Activated T-helper 1 cell treated with anti-CD3 and anti-CD28 coated beads, Interleukin-12 subunit alpha, Interleukin-12 subunit beta, Interleukin-2, Interleukin-4 antibody, amounts not matched to agents 30 ng/mL and 10 ng/mL and 1 ng/mL, durations not matched to agents 14 hours and 24 hours and 36 hours (primary cell): Measurements from ENCODE around the gene UPK1A. TPM values are rescaled to one million over a fixed set of nuclear protein-coding genes. Genes with fewer than 3 reads are reported as not detected.

Experiments
- DNase-seq: peaks from one replicate; pipeline ENCODE4 v3.0.0; 2021; ENCODE audit warnings: low spot score
- H3K27ac Mint-ChIP-seq: one replicate; pipeline ENCODE4 v1.8.0; 2021; ENCODE audit warnings: mild to moderate bottlenecking, mixed read lengths
- H3K27me3 Mint-ChIP-seq: one replicate; pipeline ENCODE4 v1.8.0; 2022; ENCODE audit warnings: mild to moderate bottlenecking, moderate library complexity, mixed read lengths; ENCODE audit not compliant: insufficient read depth
- H3K36me3 Mint-ChIP-seq: one replicate; pipeline ENCODE4 v1.8.0; 2021; ENCODE audit warnings: low read depth, mixed read lengths
- H3K4me1 Mint-ChIP-seq: one replicate; pipeline ENCODE4 v1.8.0; 2021; ENCODE audit warnings: low read depth, mixed read lengths
- H3K4me3 Mint-ChIP-seq: one replicate; pipeline ENCODE4 v1.8.0; 2021; ENCODE audit warnings: mild to moderate bottlenecking, moderate library complexity, mixed read lengths
- H3K9me3 Mint-ChIP-seq: one replicate; pipeline ENCODE4 v1.8.0; 2021; ENCODE audit warnings: mixed read lengths
- intact Hi-C: fragments of 100-400 bp; cut with micrococcal nuclease; formaldehyde crosslinking; loops from one replicate; pipeline ENCODE4 v1.15.1; 2024
- total RNA-seq: library from RNA; stranded (reverse); gene quantifications from 2 replicates; pipeline ENCODE4 v1.2.3, GENCODE V29; 2022

UPK1A gene
- total RNA-seq, result 0.41 and 0.51 TPM in 2 replicates

DNA sequence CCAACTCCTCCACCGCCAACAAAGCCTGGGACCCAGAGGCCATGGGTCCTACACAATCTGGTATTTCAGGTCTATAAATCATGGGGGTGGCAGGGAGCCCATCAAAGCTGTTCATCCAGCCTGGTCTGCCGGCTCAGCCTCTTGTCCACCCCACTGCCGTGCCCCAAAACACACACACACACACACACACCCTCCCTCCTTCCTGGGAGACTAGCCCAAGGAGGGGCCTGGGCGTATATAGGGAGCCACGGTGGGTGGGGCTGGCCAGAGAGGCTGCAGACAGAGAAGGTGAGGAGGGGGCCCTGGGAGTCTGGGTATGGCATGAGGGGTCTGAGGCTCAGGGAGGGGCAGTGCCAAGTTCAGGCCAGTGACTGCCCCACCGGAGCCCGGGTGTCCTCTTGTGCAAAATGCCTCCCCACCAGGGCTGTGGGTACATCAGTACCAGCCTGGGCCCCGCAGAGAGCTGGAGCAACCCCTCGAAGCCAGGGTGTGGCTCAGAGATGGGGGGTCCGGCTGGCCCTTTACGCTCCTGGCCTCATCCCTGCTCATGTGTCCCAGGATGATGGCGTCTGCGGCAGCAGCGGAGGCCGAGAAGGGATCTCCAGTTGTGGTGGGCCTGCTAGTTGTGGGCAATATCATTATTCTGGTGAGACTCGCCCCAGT lies at the start of gene UPK1A:
Gene UPK1A, plus strand, starts transcription at position 267 of the 663 bp plus-strand sequence. Its CDS starts 296 bp downstream, at position 563.
- Mint-ChIP-seq H3K36me3 (no peaks in the 10 kb centered on the region), H3K9me3 (no peaks in the 10 kb centered on the region), H3K4me3 (no peak within 1 kb of the TSS), H3K4me1 (no peaks in the 10 kb centered on the region), H3K27ac (no peak within 1 kb of the TSS), H3K27me3 (peaks cover 16% of the 10 kb centered on the region)
- intact Hi-C loops, result no loop called here
- no peak for DNase-seq

GRCh38 chr19:35618857-35619256 lies 47.5 kb upstream of the UPK1A start:
- Mint-ChIP-seq H3K27me3 (no peaks in the 10 kb centered on the region), H3K9me3 (no peaks in the 10 kb centered on the region), H3K4me1 (peaks cover 2% of the 10 kb centered on the region), H3K4me3 (no peak overlapping the region), H3K36me3 (peaks cover 22% of the 10 kb centered on the region), H3K27ac (no peak overlapping the region)
- intact Hi-C loops, result no loop called here
- no peak for DNase-seq

GRCh38 chr19:35619290-35619923 lies 46.9 kb upstream of the UPK1A start:
- Mint-ChIP-seq H3K4me3 (no peak overlapping the region), H3K27me3 (no peaks in the 10 kb centered on the region), H3K27ac (no peak overlapping the region), H3K36me3 (peaks cover 22% of the 10 kb centered on the region), H3K4me1 (no peaks in the 10 kb centered on the region), H3K9me3 (no peaks in the 10 kb centered on the region)
- intact Hi-C loops, result no loop called here
- no peak for DNase-seq

GRCh38 chr19:35620001-35620400 lies 46.3 kb upstream of the UPK1A start:
- peak overlapping the region; percentile 4 for H3K27ac Mint-ChIP-seq
- DNase-seq, result no peak
- intact Hi-C loops, result no loop called here
- H3K27me3 Mint-ChIP-seq, result no peaks in the 10 kb centered on the region
- no peaks in the 10 kb centered on the region for H3K9me3 Mint-ChIP-seq
- H3K4me1 Mint-ChIP-seq, result no peaks in the 10 kb centered on the region
- H3K4me3 Mint-ChIP-seq, result no peak overlapping the region
- peaks cover 22% of the 10 kb centered on the region for H3K36me3 Mint-ChIP-seq

DNA sequence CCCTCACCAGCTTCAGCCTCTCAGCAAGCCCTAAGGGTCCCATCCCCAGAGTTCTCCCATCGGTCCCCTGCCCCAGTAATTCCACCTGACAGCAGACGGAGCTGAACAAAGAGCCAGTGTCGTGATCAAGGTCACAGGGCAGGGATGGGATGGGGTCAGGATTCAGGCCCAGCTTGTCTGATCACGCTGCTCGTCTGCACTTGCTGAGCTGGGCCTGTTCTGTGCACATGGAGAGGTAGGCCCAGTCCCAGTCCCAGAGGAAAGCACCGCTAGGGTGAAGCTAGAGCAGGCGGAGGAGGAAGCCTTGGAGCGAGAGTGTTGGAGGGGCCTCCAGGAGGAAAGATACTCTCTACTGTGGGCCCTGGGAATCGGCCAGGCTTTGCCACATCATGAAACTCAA lies 44.6 kb upstream of the UPK1A start:
- intact Hi-C loops, result no loop called here
- Mint-ChIP-seq H3K4me3 (no peak overlapping the region), H3K36me3 (peaks cover 16% of the 10 kb centered on the region), H3K27ac (no peak overlapping the region), H3K9me3 (no peaks in the 10 kb centered on the region), H3K4me1 (no peaks in the 10 kb centered on the region), H3K27me3 (no peaks in the 10 kb centered on the region)
- no peak for DNase-seq

GRCh38 chr19:35622750-35623149 lies 43.6 kb upstream of the UPK1A start:
- DNase-seq, result no peak
- Mint-ChIP-seq H3K36me3 (peaks cover 16% of the 10 kb centered on the region), H3K4me1 (no peaks in the 10 kb centered on the region), H3K27me3 (no peaks in the 10 kb centered on the region), H3K27ac (no peak overlapping the region), H3K9me3 (no peaks in the 10 kb centered on the region), H3K4me3 (no peak overlapping the region)
- intact Hi-C loops, result no loop called here

DNA sequence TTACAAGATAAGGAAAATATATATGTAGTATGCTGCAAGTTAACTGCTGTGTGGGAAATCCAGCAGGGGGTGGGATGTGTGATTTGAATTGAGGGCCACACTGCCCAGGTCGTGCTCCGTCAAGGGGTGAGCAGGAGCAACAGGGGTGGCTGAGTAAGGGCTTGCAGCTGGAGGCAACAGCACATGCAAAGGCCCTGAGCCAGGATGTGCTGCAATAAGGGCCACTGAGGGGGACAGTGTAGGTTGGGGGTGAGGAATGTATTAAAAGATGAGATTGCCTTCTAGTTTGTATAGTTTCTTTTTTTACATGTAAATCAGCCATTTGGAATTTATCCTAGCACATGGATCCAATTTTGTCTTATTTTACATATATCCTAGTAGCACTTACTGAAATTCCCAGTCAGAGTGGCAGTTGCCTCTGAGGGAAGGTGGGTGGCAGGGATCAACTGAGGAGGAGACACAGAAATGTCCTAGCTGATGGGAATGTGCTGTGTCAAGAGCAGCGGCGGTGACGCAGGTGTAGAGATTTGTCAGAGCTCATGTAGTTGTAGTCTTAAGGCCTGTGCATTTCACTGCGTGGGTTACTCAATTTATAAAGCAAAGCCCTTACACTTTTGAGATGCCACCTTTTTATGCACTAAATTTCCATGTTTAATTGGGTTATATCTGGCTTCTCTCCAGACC lies 42.8 kb upstream of the UPK1A start:
- Mint-ChIP-seq H3K4me1 (peaks cover 5% of the 10 kb centered on the region), H3K9me3 (no peaks in the 10 kb centered on the region), H3K27ac (no peak overlapping the region), H3K4me3 (no peak overlapping the region), H3K36me3 (peaks cover 16% of the 10 kb centered on the region), H3K27me3 (no peaks in the 10 kb centered on the region)
- DNase-seq, result no peak
- intact Hi-C loops, result no loop called here

- peak overlapping the region; percentile 100 for H3K27ac Mint-ChIP-seq
- H3K4me1 Mint-ChIP-seq, result peaks cover 12% of the 10 kb centered on the region
- no peak for DNase-seq
- H3K36me3 Mint-ChIP-seq, result peaks cover 31% of the 10 kb centered on the region
- intact Hi-C loops, result loop anchor here (1.0 kb wide), 8 partner anchors 16 to 360 kb away; partner anchors contain the start of genes COX6B1, HAUS5, PSENEN and U2AF1L4
- no peaks in the 10 kb centered on the region for H3K9me3 Mint-ChIP-seq
- H3K27me3 Mint-ChIP-seq, result no peaks in the 10 kb centered on the region
- peak overlapping the region; percentile 100 for H3K4me3 Mint-ChIP-seq
Measured at GRCh38 chr19:35628264-35628564, 38.1 kb upstream of the UPK1A start.

DNA sequence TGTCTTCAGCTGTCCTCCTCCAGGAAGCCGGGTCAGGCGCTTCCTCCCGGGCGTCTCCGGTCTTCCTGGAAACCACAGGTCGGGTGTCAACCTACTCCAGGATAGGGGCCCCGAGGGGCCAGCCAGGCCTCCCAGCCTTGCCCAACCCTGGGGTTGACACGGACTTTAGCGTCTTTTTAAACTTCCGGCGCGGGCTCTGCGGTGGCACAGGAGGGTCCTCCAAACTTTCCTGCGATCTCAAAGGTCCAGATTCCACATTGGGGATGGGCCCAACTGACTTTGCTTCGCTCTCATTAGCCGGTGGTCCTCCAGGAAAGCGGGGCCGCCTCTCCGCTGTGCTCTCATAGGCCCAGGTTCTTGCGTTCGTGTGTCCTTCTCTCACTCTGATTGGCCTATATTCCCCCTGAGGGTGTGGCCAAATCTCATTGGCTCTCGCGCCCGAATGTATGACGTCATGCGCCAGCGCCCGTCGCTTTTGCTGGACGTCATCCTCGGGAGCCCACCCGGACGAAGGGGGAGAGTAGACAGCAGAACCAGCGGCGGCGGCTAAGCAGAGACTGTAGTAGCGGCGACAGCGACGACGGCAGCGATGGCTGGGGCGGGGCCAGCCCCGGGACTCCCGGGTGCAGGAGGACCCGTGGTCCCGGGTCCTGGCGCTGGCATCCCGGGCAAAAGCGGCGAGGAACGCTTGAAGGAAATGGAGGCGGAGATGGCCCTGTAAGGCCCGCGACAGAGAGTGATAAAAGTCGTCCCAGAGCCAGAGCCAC lies 37.6 kb upstream of the UPK1A start, which contains the start of gene RBM42:
Gene RBM42, plus strand, starts transcription at position 472 of the 767 bp plus-strand sequence. Its CDS starts 118 bp downstream, at position 590.
- peaks cover 12% of the 10 kb centered on the region for H3K4me1 Mint-ChIP-seq
- H3K9me3 Mint-ChIP-seq, result no peaks in the 10 kb centered on the region
- H3K27ac Mint-ChIP-seq, result peak within 1 kb of the TSS; percentile 100
- peaks cover 34% of the 10 kb centered on the region for H3K36me3 Mint-ChIP-seq
- H3K27me3 Mint-ChIP-seq, result no peaks in the 10 kb centered on the region
- DNase-seq, result peak; percentile 96
- intact Hi-C loops, result loop anchor here (1.0 kb wide), 8 partner anchors 16 to 360 kb away; partner anchors contain the start of genes COX6B1, HAUS5, PSENEN and U2AF1L4
- peak within 1 kb of the TSS; percentile 100 for H3K4me3 Mint-ChIP-seq

GRCh38 chr19:35629332-35629633 lies 37.0 kb upstream of the UPK1A start:
- Mint-ChIP-seq H3K36me3 (peaks cover 34% of the 10 kb centered on the region), H3K27ac (peak overlapping the region; percentile 100), H3K27me3 (no peaks in the 10 kb centered on the region), H3K4me1 (peaks cover 12% of the 10 kb centered on the region), H3K4me3 (peak overlapping the region; percentile 100), H3K9me3 (no peaks in the 10 kb centered on the region)
- no peak for DNase-seq
- intact Hi-C loops, result no loop called here

GRCh38 chr19:35633727-35634440 lies 32.4 kb upstream of the UPK1A start:
- Mint-ChIP-seq H3K9me3 (no peaks in the 10 kb centered on the region), H3K36me3 (peaks cover 51% of the 10 kb centered on the region), H3K4me1 (peaks cover 2% of the 10 kb centered on the region), H3K27me3 (no peaks in the 10 kb centered on the region), H3K27ac (no peak overlapping the region), H3K4me3 (no peak overlapping the region)
- DNase-seq, result no peak
- intact Hi-C loops, result no loop called here

GRCh38 chr19:35636651-35637050 lies 29.7 kb upstream of the UPK1A start:
- Mint-ChIP-seq H3K36me3 (peaks cover 38% of the 10 kb centered on the region), H3K4me1 (peaks cover 7% of the 10 kb centered on the region), H3K9me3 (no peaks in the 10 kb centered on the region), H3K27ac (peak overlapping the region; percentile 20), H3K4me3 (no peak overlapping the region), H3K27me3 (no peaks in the 10 kb centered on the region)
- intact Hi-C loops, result no loop called here
- no peak for DNase-seq
